HEK293T (cell line): Measurements from ENCODE around the gene HEG1.

Source experiments
- ARNT ChIP-seq: fragments of 450-650 bp; IDR thresholded peaks from 2 replicates; pipeline ENCODE4 v1.6.1; 2017; ENCODE audit warnings: mild to moderate bottlenecking
- FOXA1 ChIP-seq: fragments of 450-650 bp; IDR thresholded peaks from 2 replicates; pipeline ENCODE4 v1.6.1; 2016; ENCODE audit warnings: mild to moderate bottlenecking
- FOXK2 ChIP-seq: fragments of 450-650 bp; IDR thresholded peaks from 2 replicates; pipeline ENCODE4 v1.6.1; 2016; ENCODE audit warnings: mild to moderate bottlenecking
- FOXM1 ChIP-seq: fragments of 450-650 bp; IDR thresholded peaks from 2 replicates; pipeline ENCODE4 v1.6.1; 2017; ENCODE audit warnings: mild to moderate bottlenecking, borderline replicate concordance
- SP1 ChIP-seq: fragments of 450-650 bp; IDR thresholded peaks from 2 replicates; pipeline ENCODE4 v1.6.1; 2017
- SUZ12 ChIP-seq: fragments of 450-650 bp; IDR thresholded peaks from 2 replicates; pipeline ENCODE4 v1.6.1; 2016; ENCODE audit warnings: mild to moderate bottlenecking
- TARDBP ChIP-seq: fragments of 450-650 bp; IDR thresholded peaks from 2 replicates; pipeline ENCODE4 v1.6.1; 2016
- TF ChIP-seq, protein P1 (sequence below): fragments of 450-650 bp; IDR thresholded peaks from 2 replicates; pipeline ENCODE4 v1.6.1; 2016

DNA sequence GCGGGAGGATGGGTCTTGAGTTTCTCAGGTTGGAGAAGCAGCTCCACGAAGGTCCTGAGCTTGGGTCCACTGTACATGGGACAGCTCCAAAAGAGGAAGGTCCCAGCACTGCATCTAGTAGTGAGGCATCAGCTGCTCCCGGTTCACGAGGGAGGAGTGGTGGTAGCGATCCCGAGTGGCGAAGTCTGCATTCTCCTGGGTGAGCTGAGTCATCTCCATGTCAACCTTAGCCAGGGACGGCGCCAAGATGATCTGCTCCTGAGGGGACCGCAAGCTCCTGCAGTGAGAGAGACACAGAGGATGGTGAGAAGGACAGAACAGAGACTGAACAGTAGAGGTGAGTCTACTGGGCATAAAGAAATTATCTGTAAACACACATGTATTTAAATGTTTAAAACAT lies 28.0 kb upstream of the HEG1 start:
- TF ChIP-seq SP1, result no peak
- no peak for TF ChIP-seq SUZ12
- no peak for TF ChIP-seq FOXK2
- no peak for TF ChIP-seq FOXM1
- no peak for TF ChIP-seq FOXA1
- TF ChIP-seq, protein P1, sequence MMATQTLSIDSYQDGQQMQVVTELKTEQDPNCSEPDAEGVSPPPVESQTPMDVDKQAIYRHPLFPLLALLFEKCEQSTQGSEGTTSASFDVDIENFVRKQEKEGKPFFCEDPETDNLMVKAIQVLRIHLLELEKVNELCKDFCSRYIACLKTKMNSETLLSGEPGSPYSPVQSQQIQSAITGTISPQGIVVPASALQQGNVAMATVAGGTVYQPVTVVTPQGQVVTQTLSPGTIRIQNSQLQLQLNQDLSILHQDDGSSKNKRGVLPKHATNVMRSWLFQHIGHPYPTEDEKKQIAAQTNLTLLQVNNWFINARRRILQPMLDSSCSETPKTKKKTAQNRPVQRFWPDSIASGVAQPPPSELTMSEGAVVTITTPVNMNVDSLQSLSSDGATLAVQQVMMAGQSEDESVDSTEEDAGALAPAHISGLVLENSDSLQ, result no peak
- TF ChIP-seq TARDBP, result no peak
- no peak for TF ChIP-seq ARNT
